Loucy (cell line): ENCODE results near the gene CLDND2.

Experiments
- CTCF ChIP-seq: fragments of 200-600 bp; sonication (generic); conservative IDR thresholded peaks from 2 replicates; pipeline ENCODE4 v1.5.1; 2014; ENCODE audit warnings: mild to moderate bottlenecking, antibody characterized with exemption, low read length
- EZH2phosphoT487 ChIP-seq: fragments of 200-600 bp; IDR thresholded peaks from 2 replicates; pipeline ENCODE4 v1.6.1; 2018; ENCODE audit warnings: antibody characterized with exemption, mild to moderate bottlenecking, moderate library complexity, borderline replicate concordance

- no peak for TF ChIP-seq CTCF
- no peak for TF ChIP-seq EZH2phosphoT487
These were observed 23.7 kb downstream of the CLDND2 start for GRCh38 chr19:51345076-51345620.
